HG03558 (cell line): ENCODE data around the gene TYW3.
"Not testable (repeated sequence)": the region's sequence is repeated elsewhere in the genome, so short reads cannot be mapped to it uniquely, and the experiment has no call there.

Source experiments
- ATAC-seq: cut with Tn5 transposase; IDR thresholded peaks from one replicate; pipeline ENCODE4 v1.9.1; 2021; ENCODE audit warnings: moderate number of reproducible peaks; ENCODE audit not compliant: unreplicated experiment; ENCODE audit errors: extremely low read depth

TYW3 gene

GRCh38 chr1:74729741-74730478 is 3.0 kb upstream of the TYW3 start:
- ATAC-seq, result no peak

- ATAC-seq, result peak; percentile 19
Observed at GRCh38 chr1:74731399-74732052, 1.4 kb upstream of the TYW3 start.

GRCh38 chr1:74732071-74732946 is 643 bp upstream of the TYW3 start:
- not testable (repeated sequence) for ATAC-seq

GRCh38 chr1:74733604-74734484 is 892 bp downstream of the TYW3 start:
- ATAC-seq, result peak; percentile 35

- ATAC-seq, result no peak
Observed at GRCh38 chr1:74737333-74737732, 4.4 kb downstream of the TYW3 start.

GRCh38 chr1:74740307-74740980 is 7.5 kb downstream of the TYW3 start:
- ATAC-seq, result not testable (repeated sequence)

- ATAC-seq, result not testable (repeated sequence)
Observed at GRCh38 chr1:74745247-74745646, 12.3 kb downstream of the TYW3 start.

GRCh38 chr1:74748960-74749359 is 16.0 kb downstream of the TYW3 start:
- ATAC-seq, result peak; percentile 56

- ATAC-seq, result no peak
Observed at GRCh38 chr1:74753104-74753503, 20.2 kb downstream of the TYW3 start.

GRCh38 chr1:74755475-74755874 is 22.5 kb downstream of the TYW3 start:
- ATAC-seq, result no peak

- not testable (repeated sequence) for ATAC-seq
Observed at GRCh38 chr1:74756650-74757049, 23.7 kb downstream of the TYW3 start.

- no peak for ATAC-seq
Observed at GRCh38 chr1:74763807-74764206, 30.9 kb downstream of the TYW3 start.

- no peak for ATAC-seq
Observed at GRCh38 chr1:74766579-74766978, 33.6 kb downstream of the TYW3 start.

GRCh38 chr1:74767490-74767889 is 34.5 kb downstream of the TYW3 start:
- ATAC-seq, result no peak

GRCh38 chr1:74771913-74772515 is 39.1 kb downstream of the TYW3 start:
- ATAC-seq, result no peak

- ATAC-seq, result no peak
Observed at GRCh38 chr1:74772945-74773344, 40.0 kb downstream of the TYW3 start.

- ATAC-seq, result no peak
Observed at GRCh38 chr1:74773582-74773981, 40.6 kb downstream of the TYW3 start.

- ATAC-seq, result no peak
Observed at GRCh38 chr1:74775735-74776134, 42.8 kb downstream of the TYW3 start.

- ATAC-seq, result no peak
Observed at GRCh38 chr1:74777525-74777924, 44.6 kb downstream of the TYW3 start.
